Activated gamma-delta T cell treated with anti-CD3 and anti-CD28 coated beads, Interleukin-2, amount 50 U/mL, for 16 hours (primary cell): ENCODE data around the gene GMEB2.
"Not testable (repeated sequence)": the region's sequence is repeated elsewhere in the genome, so short reads cannot be mapped to it uniquely, and the experiment has no call there.

Experiments
- DNase-seq: peaks from one replicate; pipeline ENCODE4 v3.0.0-alpha.2; 2020; ENCODE audit warnings: low read depth

GMEB2 gene

GRCh38 chr20:63636752-63637628, 10.1 kb upstream of the GMEB2 start:
- DNase-seq = no peak

GRCh38 chr20:63635431-63636141, 8.7 kb upstream of the GMEB2 start:
- DNase-seq = peak; percentile 64

GRCh38 chr20:63633732-63634131, 6.8 kb upstream of the GMEB2 start:
- DNase-seq = no peak

- DNase-seq = not testable (repeated sequence)
Measured at GRCh38 chr20:63631426-63631825, 4.5 kb upstream of the GMEB2 start.

GRCh38 chr20:63630956-63631355, 4.1 kb upstream of the GMEB2 start:
- not testable (repeated sequence) for DNase-seq

GRCh38 chr20:63628246-63628975, 1.5 kb upstream of the GMEB2 start:
- no peak for DNase-seq

- DNase-seq = no peak
Measured at GRCh38 chr20:63627751-63628245, 897 bp upstream of the GMEB2 start.

GRCh38 chr20:63627129-63627750, 339 bp upstream of the GMEB2 start:
- DNase-seq = peak; percentile 90

- DNase-seq = no peak
Measured at GRCh38 chr20:63625771-63626423, 1.0 kb downstream of the GMEB2 start.

GRCh38 chr20:63624486-63624885, 2.4 kb downstream of the GMEB2 start:
- DNase-seq = no peak

GRCh38 chr20:63622732-63623131, 4.2 kb downstream of the GMEB2 start:
- no peak for DNase-seq

GRCh38 chr20:63622096-63622495, 4.8 kb downstream of the GMEB2 start:
- no peak for DNase-seq

- no peak for DNase-seq
Measured at GRCh38 chr20:63620991-63621390, 5.9 kb downstream of the GMEB2 start.

GRCh38 chr20:63619505-63619904, 7.4 kb downstream of the GMEB2 start:
- DNase-seq = no peak

- DNase-seq = no peak
Measured at GRCh38 chr20:63619086-63619485, 7.8 kb downstream of the GMEB2 start.

- DNase-seq = no peak
Measured at GRCh38 chr20:63618291-63618980, 8.5 kb downstream of the GMEB2 start.

- DNase-seq = no peak
Measured at GRCh38 chr20:63617876-63618265, 9.0 kb downstream of the GMEB2 start.

GRCh38 chr20:63617092-63617875, 9.6 kb downstream of the GMEB2 start:
- no peak for DNase-seq

GRCh38 chr20:63613863-63614594, 12.9 kb downstream of the GMEB2 start:
- not testable (repeated sequence) for DNase-seq
